LNCAP (cell line): ENCODE measurements around the gene ZNF28.

Experiments used
- CTCF ChIP-seq: fragments of 450-650 bp; IDR thresholded peaks from 2 replicates; pipeline ENCODE4 v1.5.1; 2017; ENCODE audit warnings: mild to moderate bottlenecking

Gene ZNF28

GRCh38 chr19:52786078-52786463 lies 35.4 kb downstream of the ZNF28 start:
- TF ChIP-seq CTCF, result no peak

GRCh38 chr19:52785506-52785905 lies 35.9 kb downstream of the ZNF28 start:
- no peak for TF ChIP-seq CTCF

DNA sequence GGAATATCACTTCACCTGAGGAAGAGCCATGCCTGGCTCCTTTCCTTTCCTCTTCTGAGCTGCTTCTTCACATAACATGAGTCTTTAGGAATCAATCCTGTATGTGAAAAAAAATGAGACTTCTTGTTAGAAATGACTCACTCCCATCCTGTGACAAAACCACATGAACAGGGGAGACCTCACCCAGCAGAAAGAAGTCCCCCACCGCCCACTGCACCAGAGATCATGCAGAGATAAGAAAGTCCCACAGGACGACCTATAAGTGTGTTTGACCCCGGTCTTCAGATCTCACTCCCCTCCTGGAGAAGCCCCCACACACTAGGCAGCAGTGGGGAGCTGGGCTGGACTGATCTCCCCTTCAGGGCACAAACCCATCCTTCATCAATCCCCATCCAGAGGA lies 42.6 kb downstream of the ZNF28 start:
- TF ChIP-seq CTCF, result no peak

DNA sequence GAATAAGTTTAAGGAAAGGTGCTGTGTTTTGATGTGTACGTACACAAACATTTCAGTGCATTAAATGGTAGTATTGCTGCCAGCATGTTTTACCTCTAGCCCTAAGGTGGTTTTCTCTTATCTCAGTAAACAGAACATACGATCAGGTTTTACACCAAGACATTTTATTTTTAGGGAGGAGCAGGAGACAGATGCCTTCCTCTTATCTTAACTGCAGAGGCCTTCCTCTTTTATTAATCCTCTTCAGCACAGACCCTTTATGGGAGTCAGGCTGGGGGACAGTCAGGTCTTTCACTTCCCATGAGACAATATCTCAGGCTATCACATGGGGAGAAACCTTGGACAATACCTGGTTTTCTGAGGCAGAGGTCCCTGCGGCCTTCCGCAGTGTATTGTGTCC lies 71.7 kb downstream of the ZNF28 start:
- no peak for TF ChIP-seq CTCF

DNA sequence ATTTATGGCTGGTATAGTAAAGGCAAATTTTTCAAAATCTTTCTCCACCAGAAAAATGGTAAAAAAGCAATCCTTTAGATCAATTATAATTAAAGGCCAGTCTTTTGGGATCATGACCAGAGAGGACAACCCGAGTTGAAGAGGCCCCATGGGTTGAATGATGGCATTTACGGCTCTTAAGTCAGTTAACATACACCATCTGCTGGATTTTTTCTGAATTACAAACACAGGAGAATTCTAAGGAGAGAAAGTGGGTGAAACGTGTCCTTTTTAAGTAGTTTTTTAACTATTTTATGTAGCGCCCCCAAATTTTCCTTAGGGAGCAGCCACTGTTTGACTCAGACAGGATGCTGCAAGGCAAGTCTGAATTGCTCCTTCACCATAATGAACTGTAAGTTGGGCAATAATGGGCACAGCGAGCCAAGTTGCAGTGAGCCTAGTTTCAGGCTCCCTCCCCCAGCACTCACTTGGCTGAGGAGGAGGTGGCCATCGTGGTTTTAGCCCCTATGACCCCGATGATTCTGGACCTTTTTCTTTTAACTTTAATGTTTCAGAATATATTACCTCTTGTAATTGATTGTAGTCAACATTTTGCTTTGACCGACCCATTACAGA lies 73.0 kb downstream of the ZNF28 start:
- no peak for TF ChIP-seq CTCF
